GM12865 (cell line): ENCODE measurements around the gene ANO7.

ENCODE experiments used
- DNase-seq: peaks from one replicate; pipeline ENCODE4 v3.0.0; 2010; ENCODE audit warnings: low read depth
- H3K4me3 ChIP-seq: 2 replicates; pipeline ENCODE4 v1.5.1; 2011; ENCODE audit warnings: mild to moderate bottlenecking, low read depth, low read length, control low read depth
- CTCF ChIP-seq: IDR thresholded peaks from 2 replicates; pipeline ENCODE4 v1.5.1; 2011; ENCODE audit warnings: low read length, control low read depth, low read depth, inconsistent platforms; ENCODE audit not compliant: insufficient read depth; ENCODE audit errors: missing control alignments

The ANO7 gene

DNA sequence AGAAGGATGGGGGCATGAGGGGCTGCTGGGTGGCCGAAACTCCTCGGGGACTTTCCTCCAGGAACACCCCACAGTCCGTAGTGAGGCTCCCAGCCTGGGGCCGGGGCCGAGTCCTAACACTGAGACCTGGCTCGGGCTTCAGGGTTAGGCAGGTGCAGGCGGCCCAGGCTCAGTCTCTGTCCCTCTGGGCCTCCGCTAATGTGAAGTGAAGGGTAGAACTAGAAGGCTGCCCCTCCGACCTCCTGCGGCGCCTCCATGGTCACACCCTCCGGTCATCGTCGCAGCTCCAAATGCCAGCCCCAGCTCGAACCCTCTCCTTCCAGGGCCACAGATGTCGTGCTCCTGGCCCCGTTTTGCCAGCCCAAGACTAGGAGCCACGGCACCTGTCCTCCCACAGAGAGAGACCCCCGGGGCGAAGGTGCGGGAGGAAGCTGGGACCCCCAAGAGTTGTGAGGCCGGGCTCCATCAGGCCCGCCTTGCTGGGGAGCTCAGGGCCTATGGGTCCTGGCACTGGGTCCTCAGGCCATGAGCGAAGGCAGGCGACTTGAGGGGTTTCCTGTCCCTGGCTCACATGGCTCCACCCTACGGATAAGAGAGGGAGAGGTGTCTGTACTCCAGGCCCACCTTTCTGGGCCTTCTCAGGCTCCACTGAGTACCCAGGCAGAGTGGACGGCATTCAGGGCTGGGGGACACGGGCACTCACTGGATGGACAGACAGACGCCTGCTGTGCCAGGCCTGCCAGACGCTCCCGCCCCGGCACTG, 797 bp downstream of the ANO7 start:
- TF ChIP-seq CTCF, result no peak
- H3K4me3 ChIP-seq, result no peak overlapping the region
- DNase-seq, result no peak

DNA sequence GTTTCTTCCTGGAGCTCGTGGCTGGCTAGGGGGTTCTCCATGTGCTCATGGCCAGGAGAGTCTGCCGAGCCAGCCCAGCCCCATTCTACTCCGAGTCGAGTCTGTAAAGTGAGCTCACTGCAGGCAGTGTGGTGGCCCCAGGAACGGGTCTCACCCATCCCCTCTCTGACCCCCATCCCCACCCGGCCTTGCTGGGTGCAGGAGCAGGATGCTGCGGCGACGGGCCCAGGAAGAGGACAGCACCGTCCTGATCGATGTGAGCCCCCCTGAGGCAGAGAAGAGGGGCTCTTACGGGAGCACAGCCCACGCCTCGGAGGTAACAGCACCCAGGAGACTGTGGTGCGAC, 1.4 kb downstream of the ANO7 start:
- no peak for DNase-seq
- no peak for TF ChIP-seq CTCF
- no peak overlapping the region for H3K4me3 ChIP-seq

GRCh38 chr2:241190291-241190981, 2.0 kb downstream of the ANO7 start:
- no peak for DNase-seq
- no peak for TF ChIP-seq CTCF
- no peak overlapping the region for H3K4me3 ChIP-seq

DNA sequence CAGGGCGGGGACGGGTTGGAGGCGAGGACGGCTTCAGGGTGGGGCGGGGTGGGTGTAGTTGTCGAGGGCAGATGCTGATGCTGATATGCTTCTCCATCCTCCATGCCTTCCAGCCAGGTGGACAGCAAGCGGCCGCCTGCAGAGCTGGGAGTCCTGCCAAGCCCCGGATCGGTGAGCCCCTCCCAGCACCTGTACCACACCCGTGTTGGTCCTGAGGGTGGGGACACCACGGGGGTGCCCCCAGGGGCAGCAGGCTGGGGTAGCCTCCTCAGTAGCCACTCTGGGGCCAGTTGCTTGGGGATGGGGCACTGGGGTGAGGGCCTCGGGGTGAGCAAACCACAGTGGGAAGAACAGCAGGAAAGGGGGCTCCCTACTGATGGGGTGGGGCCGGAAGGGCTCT, 2.6 kb downstream of the ANO7 start:
- TF ChIP-seq CTCF, result no peak
- no peak for DNase-seq

DNA sequence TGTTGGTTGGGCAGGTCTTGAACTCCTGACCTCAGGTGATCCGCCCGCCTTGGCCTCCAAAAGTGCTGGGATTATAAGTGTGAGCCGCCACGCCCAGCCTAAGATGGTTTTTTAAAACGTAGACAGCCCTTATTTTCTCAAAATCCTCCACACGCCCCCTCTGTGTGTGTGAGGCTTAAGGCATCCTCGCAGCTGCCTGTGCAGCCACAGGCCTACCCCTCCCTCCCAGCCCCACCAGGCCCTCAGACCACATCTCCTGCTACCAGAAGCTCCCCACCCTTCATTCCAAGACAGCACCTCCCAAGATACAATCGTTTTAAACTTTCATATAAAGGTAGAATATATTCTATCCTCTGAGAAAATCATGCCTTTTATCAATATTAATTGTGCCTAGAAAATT, 4.8 kb downstream of the ANO7 start:
- no peak for DNase-seq
- TF ChIP-seq CTCF, result no peak
- no peak overlapping the region for H3K4me3 ChIP-seq

More for the DNA sequence above, 2.6 kb downstream of the ANO7 start:
- no peak overlapping the region for H3K4me3 ChIP-seq

DNA sequence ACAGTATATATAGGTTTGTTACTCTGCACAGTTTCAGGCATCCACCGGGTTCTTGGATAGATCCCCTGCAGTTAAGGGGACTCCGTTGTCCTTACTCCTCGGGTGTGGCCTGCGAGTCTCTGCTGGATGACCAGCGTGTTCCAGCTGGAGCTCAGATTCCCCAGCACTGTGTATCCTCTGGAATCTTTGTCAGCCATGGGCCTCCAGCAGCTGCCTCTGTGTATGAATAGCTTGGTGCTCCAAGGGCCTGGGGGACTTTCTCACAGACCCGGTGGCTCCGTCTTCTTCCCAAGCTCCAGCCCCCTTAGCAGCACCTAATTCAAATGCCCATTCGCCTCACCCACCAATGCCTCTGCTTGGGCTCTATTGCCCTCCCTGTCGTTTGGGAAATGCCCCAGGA, 6.3 kb downstream of the ANO7 start:
- no peak for TF ChIP-seq CTCF
- H3K4me3 ChIP-seq, result no peak overlapping the region
- no peak for DNase-seq
